Neural progenitor cell (in vitro differentiated cells): ENCODE data around the gene CD28.
"Not testable (repeated sequence)": the region's sequence is repeated elsewhere in the genome, so short reads cannot be mapped to it uniquely, and the experiment has no call there.

Source experiments
- EZH2 ChIP-seq: fragments of 200-600 bp; sonication (generic); IDR thresholded peaks from 2 replicates; pipeline ENCODE4 v1.6.1; 2017; ENCODE audit warnings: antibody characterized with exemption, mild to moderate bottlenecking, moderate library complexity
- TF ChIP-seq, protein P1 (sequence below): fragments of 200-600 bp; sonication (generic); IDR thresholded peaks from 2 replicates; pipeline ENCODE4 v1.5.1; 2017; ENCODE audit warnings: antibody characterized with exemption, mild to moderate bottlenecking

DNA sequence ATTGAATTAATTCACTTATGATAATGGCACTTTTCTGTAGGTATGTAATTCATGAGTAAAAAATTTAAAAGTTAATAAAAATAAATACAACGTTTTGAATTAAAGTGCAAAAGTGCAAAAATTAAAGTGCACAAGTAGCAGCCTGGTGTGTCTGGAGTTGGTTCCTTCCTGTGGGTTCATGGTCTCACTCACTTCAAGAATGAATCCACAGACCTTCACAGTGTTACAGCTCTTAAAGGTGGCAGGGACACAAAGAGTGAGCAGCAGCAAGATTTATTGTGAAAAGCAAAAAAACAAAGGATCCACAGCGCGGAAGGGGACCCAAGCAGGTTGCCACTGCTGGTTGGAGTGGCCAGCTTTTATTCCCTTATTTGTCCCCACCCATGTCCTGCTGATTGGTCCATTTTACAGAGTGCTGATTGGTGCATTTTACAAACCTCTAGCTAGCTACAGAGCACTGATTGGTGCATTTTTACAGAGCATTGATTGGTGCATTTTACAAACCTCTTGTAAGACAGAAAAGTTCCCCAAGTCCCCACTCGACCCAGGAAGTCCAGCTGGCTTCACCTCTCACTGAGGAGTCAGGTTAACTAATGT lies 73.1 kb downstream of the CD28 start:
- TF ChIP-seq, protein P1, sequence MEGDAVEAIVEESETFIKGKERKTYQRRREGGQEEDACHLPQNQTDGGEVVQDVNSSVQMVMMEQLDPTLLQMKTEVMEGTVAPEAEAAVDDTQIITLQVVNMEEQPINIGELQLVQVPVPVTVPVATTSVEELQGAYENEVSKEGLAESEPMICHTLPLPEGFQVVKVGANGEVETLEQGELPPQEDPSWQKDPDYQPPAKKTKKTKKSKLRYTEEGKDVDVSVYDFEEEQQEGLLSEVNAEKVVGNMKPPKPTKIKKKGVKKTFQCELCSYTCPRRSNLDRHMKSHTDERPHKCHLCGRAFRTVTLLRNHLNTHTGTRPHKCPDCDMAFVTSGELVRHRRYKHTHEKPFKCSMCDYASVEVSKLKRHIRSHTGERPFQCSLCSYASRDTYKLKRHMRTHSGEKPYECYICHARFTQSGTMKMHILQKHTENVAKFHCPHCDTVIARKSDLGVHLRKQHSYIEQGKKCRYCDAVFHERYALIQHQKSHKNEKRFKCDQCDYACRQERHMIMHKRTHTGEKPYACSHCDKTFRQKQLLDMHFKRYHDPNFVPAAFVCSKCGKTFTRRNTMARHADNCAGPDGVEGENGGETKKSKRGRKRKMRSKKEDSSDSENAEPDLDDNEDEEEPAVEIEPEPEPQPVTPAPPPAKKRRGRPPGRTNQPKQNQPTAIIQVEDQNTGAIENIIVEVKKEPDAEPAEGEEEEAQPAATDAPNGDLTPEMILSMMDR: not testable (repeated sequence)
- TF ChIP-seq EZH2: not testable (repeated sequence)
